Nephron (organoid): ENCODE data around the gene PP2D1.
"Not testable (repeated sequence)": the region's sequence is repeated elsewhere in the genome, so short reads cannot be mapped to it uniquely, and the experiment has no call there.

Experiments used
- H3K27ac Mint-ChIP-seq, 3 experiments: 2 replicates each; pipeline ENCODE4 v1.8.0; 2020; ENCODE audit warnings: mixed read lengths in 3 of 3, mild to moderate bottlenecking in 2 of 3, moderate library complexity in 1 of 3
- H3K27me3 Mint-ChIP-seq: 2 replicates; pipeline ENCODE4 v1.8.0; 2021; ENCODE audit warnings: low read depth, mild to moderate bottlenecking, moderate library complexity, mixed read lengths
- H3K36me3 Mint-ChIP-seq: 2 replicates; pipeline ENCODE4 v1.8.0; 2020; ENCODE audit warnings: low read depth, mixed read lengths
- H3K4me1 Mint-ChIP-seq: 2 replicates; pipeline ENCODE4 v1.8.0; 2020; ENCODE audit warnings: mixed read lengths
- H3K4me3 Mint-ChIP-seq, 3 experiments: 2 replicates each; pipeline ENCODE4 v1.8.0; 2020; ENCODE audit warnings: mild to moderate bottlenecking in 3 of 3, mixed read lengths in 3 of 3, moderate library complexity in 2 of 3
- H3K9me3 Mint-ChIP-seq: 2 replicates; pipeline ENCODE4 v1.8.0; 2020; ENCODE audit warnings: mixed read lengths
- CTCF ChIP-seq, 3 experiments: fragments of 200-600 bp; sonication (generic); IDR thresholded peaks; one replicate each; pipeline ENCODE4 v1.5.0; 2021; ENCODE audit warnings: antibody characterized with exemption in 3 of 3; ENCODE audit not compliant: unreplicated experiment in 3 of 3

Gene PP2D1

GRCh38 chr3:20047976-20048883 is 36.2 kb upstream of the PP2D1 start:
- TF ChIP-seq CTCF (IDR thresholded peaks at IDR 0.05; ENCODE audit: unreplicated experiment in 3 of 3) = no peak
- H3K4me3 Mint-ChIP-seq = no peak overlapping the region
- no peaks in the 10 kb centered on the region for H3K36me3 Mint-ChIP-seq
- no peaks in the 10 kb centered on the region for H3K27me3 Mint-ChIP-seq
- peak overlapping the region; percentile 24 to 68 (median 52) for H3K27ac Mint-ChIP-seq
- H3K9me3 Mint-ChIP-seq = no peaks in the 10 kb centered on the region
- peaks cover 19% of the 10 kb centered on the region for H3K4me1 Mint-ChIP-seq

- no peaks in the 10 kb centered on the region for H3K9me3 Mint-ChIP-seq
- no peak overlapping the region for H3K27ac Mint-ChIP-seq
- TF ChIP-seq CTCF (IDR thresholded peaks at IDR 0.05; ENCODE audit: unreplicated experiment in 3 of 3) = no peak
- H3K36me3 Mint-ChIP-seq = no peaks in the 10 kb centered on the region
- H3K4me1 Mint-ChIP-seq = peaks cover 22% of the 10 kb centered on the region
- no peak overlapping the region for H3K4me3 Mint-ChIP-seq
- no peaks in the 10 kb centered on the region for H3K27me3 Mint-ChIP-seq
Observed at GRCh38 chr3:20047341-20047779, 35.3 kb upstream of the PP2D1 start.

GRCh38 chr3:20046556-20046955 is 34.5 kb upstream of the PP2D1 start:
- Mint-ChIP-seq H3K36me3 (no peaks in the 10 kb centered on the region), H3K4me3 (no peak overlapping the region), H3K27me3 (no peaks in the 10 kb centered on the region), H3K27ac (no peak overlapping the region), H3K4me1 (peaks cover 30% of the 10 kb centered on the region), H3K9me3 (no peaks in the 10 kb centered on the region)
- TF ChIP-seq CTCF (IDR thresholded peaks at IDR 0.05; ENCODE audit: unreplicated experiment in 3 of 3) = no peak

GRCh38 chr3:20045141-20045540 is 33.1 kb upstream of the PP2D1 start:
- not testable (repeated sequence) for H3K9me3 Mint-ChIP-seq, H3K27me3 Mint-ChIP-seq, H3K36me3 Mint-ChIP-seq, H3K27ac Mint-ChIP-seq, H3K4me3 Mint-ChIP-seq
- peaks cover 32% of the 10 kb centered on the region for H3K4me1 Mint-ChIP-seq

- Mint-ChIP-seq H3K4me1 (peaks cover 28% of the 10 kb centered on the region), H3K27ac (peak overlapping the region; percentile 5 to 77 (median 25)), H3K4me3 (no peak overlapping the region), H3K9me3 (no peaks in the 10 kb centered on the region), H3K36me3 (no peaks in the 10 kb centered on the region), H3K27me3 (no peaks in the 10 kb centered on the region)
- no peak for TF ChIP-seq CTCF (IDR thresholded peaks at IDR 0.05; ENCODE audit: unreplicated experiment in 3 of 3)
Observed at GRCh38 chr3:20043825-20044224, 31.8 kb upstream of the PP2D1 start.

- TF ChIP-seq CTCF (IDR thresholded peaks at IDR 0.05; ENCODE audit: unreplicated experiment in 3 of 3) = no peak
- H3K27ac Mint-ChIP-seq = peak overlapping the region; percentile 5 to 77 (median 25)
- H3K4me1 Mint-ChIP-seq = peaks cover 29% of the 10 kb centered on the region
- H3K9me3 Mint-ChIP-seq = no peaks in the 10 kb centered on the region
- H3K36me3 Mint-ChIP-seq = no peaks in the 10 kb centered on the region
- H3K4me3 Mint-ChIP-seq = peak overlapping the region; percentile 1 to 33 (median 16)
- no peaks in the 10 kb centered on the region for H3K27me3 Mint-ChIP-seq
Observed at GRCh38 chr3:20043396-20043795, 31.3 kb upstream of the PP2D1 start.
